Stimulated activated naive CD8-positive, alpha-beta T cell treated with anti-CD3 and anti-CD28 coated beads, Interleukin-15, amount 100 ng/mL, for 72 hours (primary cell): ENCODE data around the gene CBR1.
A peak's percentile ranks its signal among the peaks of the same experiment; 100 is the strongest.

ENCODE experiments used
- ATAC-seq: fragments of 150-1000 bp; cut with Tn5 transposase; 2 replicates; pipeline ENCODE4 v1.10.0; 2021; ENCODE audit warnings: mild to moderate bottlenecking, moderate library complexity
- DNase-seq, 2 donors: peaks; one replicate each; pipeline ENCODE4 v3.0.0; 2021 to 2022
- H3K27ac Mint-ChIP-seq, 2 donors: one replicate each; pipeline ENCODE4 v1.8.0; 2022; ENCODE audit warnings: mild to moderate bottlenecking in 2 of 2, mixed read lengths in 2 of 2, moderate library complexity in 2 of 2
- H3K27me3 Mint-ChIP-seq: one replicate; pipeline ENCODE4 v1.8.0; 2022; ENCODE audit warnings: mixed read lengths
- H3K4me1 Mint-ChIP-seq: one replicate; pipeline ENCODE4 v1.8.0; 2022; ENCODE audit warnings: mild to moderate bottlenecking, mixed read lengths
- H3K4me3 Mint-ChIP-seq, 2 donors: one replicate each; pipeline ENCODE4 v1.8.0; 2022; ENCODE audit warnings: mild to moderate bottlenecking in 2 of 2, mixed read lengths in 2 of 2, moderate library complexity in 1 of 2
- H3K9me3 Mint-ChIP-seq, 2 donors: one replicate each; pipeline ENCODE4 v1.8.0; 2022; ENCODE audit warnings: mixed read lengths in 2 of 2

The CBR1 gene

DNA sequence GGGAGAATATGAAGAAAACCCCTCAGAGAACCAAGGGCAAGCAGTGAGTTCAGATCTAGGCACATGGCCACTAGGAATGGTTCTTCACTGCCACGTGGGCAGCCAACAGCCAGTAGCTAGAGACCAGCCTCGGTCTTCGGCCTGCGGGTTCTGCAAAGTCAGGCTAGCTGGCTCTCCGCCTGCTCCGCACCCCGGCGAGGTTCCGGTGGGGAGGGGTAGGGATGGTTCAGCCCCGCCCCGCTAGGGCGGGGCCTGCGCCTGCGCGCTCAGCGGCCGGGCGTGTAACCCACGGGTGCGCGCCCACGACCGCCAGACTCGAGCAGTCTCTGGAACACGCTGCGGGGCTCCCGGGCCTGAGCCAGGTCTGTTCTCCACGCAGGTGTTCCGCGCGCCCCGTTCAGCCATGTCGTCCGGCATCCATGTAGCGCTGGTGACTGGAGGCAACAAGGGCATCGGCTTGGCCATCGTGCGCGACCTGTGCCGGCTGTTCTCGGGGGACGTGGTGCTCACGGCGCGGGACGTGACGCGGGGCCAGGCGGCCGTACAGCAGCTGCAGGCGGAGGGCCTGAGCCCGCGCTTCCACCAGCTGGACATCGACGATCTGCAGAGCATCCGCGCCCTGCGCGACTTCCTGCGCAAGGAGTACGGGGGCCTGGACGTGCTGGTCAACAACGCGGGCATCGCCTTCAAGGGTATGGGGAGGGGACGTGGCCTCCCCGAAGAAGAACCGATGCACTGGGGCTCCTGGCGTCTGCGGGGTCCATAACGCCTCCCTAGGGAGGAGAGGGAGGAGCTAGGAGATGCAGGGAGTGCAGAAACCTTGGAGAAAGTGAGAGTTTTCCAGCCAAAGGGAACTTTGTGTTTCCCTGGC, at the start of gene CBR1:
TSS of gene CBR1 (plus strand) at position 312 of the 871 bp plus-strand sequence. CDS start at position 404, 92 bp downstream.
- Mint-ChIP-seq H3K9me3 (peaks cover 5 to 8% of the 10 kb centered on the region in 2 donors), H3K27me3 (no peaks in the 10 kb centered on the region), H3K27ac (peak within 1 kb of the TSS; percentile 83 to 91), H3K4me1 (peaks cover 49% of the 10 kb centered on the region), H3K4me3 (peak within 1 kb of the TSS; percentile 90 to 96)
- DNase-seq = peak; percentile 82 to 91
- ATAC-seq = peak; percentile 98

DNA sequence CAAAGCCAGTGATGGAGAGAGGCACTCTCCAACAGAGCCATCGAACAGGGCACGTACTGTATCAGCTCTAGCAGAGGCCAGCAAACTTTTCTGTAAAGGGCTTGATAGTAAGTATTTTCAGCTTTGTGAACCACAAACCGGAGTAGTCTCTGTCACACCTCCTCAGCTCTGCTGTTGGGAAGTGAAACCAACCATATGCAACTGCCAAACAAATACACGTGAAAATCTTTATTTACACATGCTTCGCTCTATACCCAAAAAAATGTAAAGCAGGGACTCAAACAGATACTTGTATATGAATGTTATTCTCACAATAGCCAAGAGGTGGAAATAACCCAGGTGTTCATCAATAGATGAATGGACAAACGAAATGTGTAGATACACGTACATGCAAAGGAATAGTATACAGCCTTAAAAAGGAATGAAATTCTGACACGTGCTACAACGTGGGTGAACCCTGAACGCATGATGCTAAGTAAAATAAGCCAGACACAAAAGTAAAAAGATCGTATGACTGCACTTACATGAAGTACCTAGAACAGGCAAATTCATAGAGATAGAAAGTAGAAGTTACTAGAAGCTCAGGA, 48.5 kb upstream of the CBR1 start:
- no peak overlapping the region for H3K4me3 Mint-ChIP-seq
- H3K9me3 Mint-ChIP-seq = peaks cover 5 to 8% of the 10 kb centered on the region in 2 donors
- ATAC-seq (no peak), DNase-seq (no peak)
- no peaks in the 10 kb centered on the region for H3K27me3 Mint-ChIP-seq
- H3K4me1 Mint-ChIP-seq = no peaks in the 10 kb centered on the region
- H3K27ac Mint-ChIP-seq = no peak overlapping the region

DNA sequence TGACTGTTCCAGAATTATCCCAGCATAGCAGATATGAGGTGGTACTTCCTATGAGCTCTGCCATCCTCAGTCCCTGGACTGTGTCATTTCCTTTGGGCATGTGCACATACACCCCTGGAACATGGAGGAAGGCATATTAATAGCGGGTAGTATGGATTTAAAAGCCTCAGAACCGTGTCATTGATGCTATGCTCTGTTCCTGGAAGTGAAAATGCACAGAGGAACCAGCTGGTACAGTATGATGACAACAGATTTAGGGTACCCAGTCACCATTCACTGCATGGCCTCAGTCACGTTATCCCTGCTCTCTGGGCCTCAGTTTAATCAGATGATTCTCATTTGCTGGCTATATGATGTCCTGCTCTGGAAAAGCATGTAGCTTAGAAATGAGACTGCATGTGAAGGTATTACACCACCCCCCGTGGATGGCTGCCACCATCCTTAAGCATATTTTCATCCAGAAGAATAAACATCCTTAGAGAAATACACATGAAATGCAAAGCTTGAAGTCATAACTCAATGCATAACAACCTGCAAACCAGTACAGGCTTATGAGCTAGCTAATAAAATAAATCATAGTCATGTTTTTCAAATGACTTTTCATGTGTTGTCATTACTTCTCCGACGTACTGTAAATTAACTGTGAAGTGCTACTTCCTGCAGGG, 47.3 kb upstream of the CBR1 start:
- H3K4me3 Mint-ChIP-seq = no peak overlapping the region
- no peak overlapping the region for H3K27ac Mint-ChIP-seq
- DNase-seq (no peak), ATAC-seq (no peak)
- peaks cover 5 to 8% of the 10 kb centered on the region in 2 donors for H3K9me3 Mint-ChIP-seq
- no peaks in the 10 kb centered on the region for H3K4me1 Mint-ChIP-seq
- H3K27me3 Mint-ChIP-seq = no peaks in the 10 kb centered on the region

- ATAC-seq = no peak
- Mint-ChIP-seq H3K4me1 (peaks cover 3% of the 10 kb centered on the region), H3K27ac (no peak overlapping the region)
These were observed 46.7 kb upstream of the CBR1 start for GRCh38 chr21:36023092-36023480.

DNA sequence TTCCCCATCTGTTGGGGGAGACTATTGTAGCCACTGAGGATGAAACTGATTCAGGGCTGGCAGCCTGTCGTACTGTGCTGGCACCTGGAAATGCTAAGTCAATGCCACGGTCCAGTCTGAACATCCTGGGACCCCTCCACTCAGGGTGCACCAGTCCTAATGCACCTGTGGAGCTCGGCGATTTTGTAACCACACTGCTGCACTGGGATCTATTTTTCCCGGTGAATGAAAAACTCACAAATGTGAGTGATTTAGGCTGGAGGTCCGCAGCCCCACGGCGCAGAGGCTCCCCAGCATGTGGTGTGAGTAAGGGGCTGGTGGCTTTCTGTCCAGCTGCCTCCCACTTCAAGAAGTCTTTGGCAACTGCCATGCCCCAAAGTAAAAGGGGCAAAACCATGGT, 45.0 kb upstream of the CBR1 start:
- H3K27ac Mint-ChIP-seq = no peak overlapping the region
- ATAC-seq (no peak), DNase-seq (no peak)
- H3K27me3 Mint-ChIP-seq = no peaks in the 10 kb centered on the region
- peaks cover 9% of the 10 kb centered on the region for H3K4me1 Mint-ChIP-seq
- peaks cover 5 to 8% of the 10 kb centered on the region in 2 donors for H3K9me3 Mint-ChIP-seq
- no peak overlapping the region for H3K4me3 Mint-ChIP-seq

More at GRCh38 chr21:36023092-36023480, 46.7 kb upstream of the CBR1 start:
- DNase-seq = no peak
- Mint-ChIP-seq H3K9me3 (peaks cover 5 to 8% of the 10 kb centered on the region in 2 donors), H3K4me3 (no peak overlapping the region), H3K27me3 (no peaks in the 10 kb centered on the region)

GRCh38 chr21:36027347-36027746, 42.5 kb upstream of the CBR1 start:
- DNase-seq (no peak), ATAC-seq (no peak)
- Mint-ChIP-seq H3K27me3 (no peaks in the 10 kb centered on the region), H3K4me1 (peaks cover 9% of the 10 kb centered on the region), H3K9me3 (no peaks in the 10 kb centered on the region), H3K4me3 (no peak overlapping the region), H3K27ac (no peak overlapping the region)

DNA sequence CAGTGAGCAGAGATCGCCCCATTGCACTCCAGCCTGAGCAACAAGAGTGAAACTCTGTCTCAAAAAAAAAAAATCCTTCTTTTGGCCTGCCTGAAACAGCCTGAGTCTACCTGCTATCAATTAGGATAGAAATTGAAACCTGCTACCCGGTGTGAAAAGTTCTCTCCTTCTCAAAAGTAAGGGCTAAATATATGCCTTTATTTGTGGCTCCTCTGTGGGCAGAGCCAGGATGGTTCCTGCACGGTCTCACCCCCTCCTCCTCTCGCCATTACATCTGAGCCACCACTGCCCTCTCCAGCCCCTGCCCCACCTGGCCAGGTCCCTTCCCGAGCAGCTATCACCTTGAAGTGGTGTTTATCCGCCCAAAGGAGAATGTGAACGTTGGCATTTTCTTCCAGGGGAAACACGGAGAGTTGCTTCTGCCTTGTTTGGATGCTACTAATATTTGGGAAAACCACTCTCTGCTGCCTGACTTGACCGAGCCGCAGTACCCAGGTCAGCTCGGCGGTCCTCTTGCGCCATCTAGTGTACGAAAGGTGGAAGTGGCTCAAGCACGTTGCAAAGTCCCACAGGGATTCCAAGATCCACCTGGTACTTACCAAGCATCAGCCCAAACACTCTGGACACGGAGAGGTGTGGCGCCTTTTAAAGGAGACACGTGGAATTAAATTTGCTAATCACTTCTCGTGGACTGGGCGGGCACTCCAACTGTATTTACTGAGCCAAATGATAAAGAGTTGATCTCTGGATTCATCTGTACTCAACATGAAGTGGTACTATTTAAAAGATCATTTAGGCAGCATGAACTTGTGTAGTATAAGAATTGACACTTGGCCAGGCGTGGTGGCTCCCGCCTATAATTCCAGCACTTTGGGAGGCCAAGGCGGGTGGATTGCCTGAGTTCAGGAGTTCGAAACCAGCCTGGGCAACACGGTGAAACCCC, 41.4 kb upstream of the CBR1 start:
- H3K27ac Mint-ChIP-seq = no peak overlapping the region
- no peaks in the 10 kb centered on the region for H3K27me3 Mint-ChIP-seq
- peaks cover 9% of the 10 kb centered on the region for H3K4me1 Mint-ChIP-seq
- DNase-seq (peak; percentile 47 to 54), ATAC-seq (peak; percentile 81)
- no peaks in the 10 kb centered on the region for H3K9me3 Mint-ChIP-seq
- peak overlapping the region in 1 of 2 donors; percentile 44 for H3K4me3 Mint-ChIP-seq

DNA sequence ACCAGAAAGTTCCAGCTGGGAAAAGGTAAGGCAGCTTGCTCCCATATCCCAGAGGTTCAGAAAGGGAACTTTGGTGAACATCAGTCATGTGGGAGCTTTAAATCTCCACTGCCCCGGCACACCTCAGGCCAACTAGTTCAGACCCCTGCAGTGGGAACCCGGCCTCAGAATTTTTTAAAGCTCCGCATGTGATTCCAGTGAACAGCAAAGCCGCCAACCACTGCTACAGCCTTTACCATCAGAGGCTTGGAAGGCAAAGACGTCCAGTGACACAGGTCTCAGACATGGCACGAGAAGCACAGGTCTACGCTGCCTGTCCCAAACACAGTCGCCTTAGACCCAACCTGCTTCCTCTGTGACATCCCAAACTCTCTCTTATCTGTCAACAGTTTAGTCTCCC, 40.5 kb upstream of the CBR1 start:
- ATAC-seq = no peak
- Mint-ChIP-seq H3K27ac (no peak overlapping the region), H3K9me3 (no peaks in the 10 kb centered on the region), H3K4me1 (peaks cover 9% of the 10 kb centered on the region), H3K27me3 (no peaks in the 10 kb centered on the region), H3K4me3 (no peak overlapping the region)
- DNase-seq = no peak

DNA sequence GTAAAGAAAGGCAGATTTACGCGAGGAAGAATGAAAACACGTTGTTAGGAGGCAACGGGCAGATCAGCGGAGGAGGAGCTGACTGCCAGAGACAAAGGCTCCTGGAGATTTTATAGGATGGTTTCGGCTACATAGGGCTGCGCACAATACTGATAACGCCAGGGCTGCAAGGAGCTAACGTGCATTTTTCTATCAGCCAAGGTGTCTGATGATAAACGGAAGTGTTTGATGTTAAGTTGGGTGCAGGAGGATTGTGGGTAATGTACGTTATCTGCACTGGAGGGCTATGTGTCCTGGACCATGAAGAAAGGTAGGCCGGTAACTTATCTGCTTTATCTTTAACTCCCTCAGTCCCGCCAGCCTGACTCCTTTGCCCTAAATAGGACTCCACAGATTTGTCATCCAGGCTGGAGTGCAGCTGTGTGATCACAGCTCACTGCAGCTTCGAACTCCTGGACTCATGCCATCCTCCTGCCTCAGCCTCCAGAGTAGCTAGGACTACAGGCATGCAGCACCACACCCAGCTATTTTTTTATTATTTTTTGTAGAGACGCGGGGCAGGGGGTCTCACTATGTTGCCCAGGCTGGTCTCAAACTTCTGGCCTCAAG, 39.1 kb upstream of the CBR1 start:
- H3K4me1 Mint-ChIP-seq = peaks cover 9% of the 10 kb centered on the region
- no peak overlapping the region for H3K27ac Mint-ChIP-seq
- H3K4me3 Mint-ChIP-seq = no peak overlapping the region
- H3K9me3 Mint-ChIP-seq = no peaks in the 10 kb centered on the region
- DNase-seq = no peak
- no peaks in the 10 kb centered on the region for H3K27me3 Mint-ChIP-seq
- ATAC-seq = no peak

DNA sequence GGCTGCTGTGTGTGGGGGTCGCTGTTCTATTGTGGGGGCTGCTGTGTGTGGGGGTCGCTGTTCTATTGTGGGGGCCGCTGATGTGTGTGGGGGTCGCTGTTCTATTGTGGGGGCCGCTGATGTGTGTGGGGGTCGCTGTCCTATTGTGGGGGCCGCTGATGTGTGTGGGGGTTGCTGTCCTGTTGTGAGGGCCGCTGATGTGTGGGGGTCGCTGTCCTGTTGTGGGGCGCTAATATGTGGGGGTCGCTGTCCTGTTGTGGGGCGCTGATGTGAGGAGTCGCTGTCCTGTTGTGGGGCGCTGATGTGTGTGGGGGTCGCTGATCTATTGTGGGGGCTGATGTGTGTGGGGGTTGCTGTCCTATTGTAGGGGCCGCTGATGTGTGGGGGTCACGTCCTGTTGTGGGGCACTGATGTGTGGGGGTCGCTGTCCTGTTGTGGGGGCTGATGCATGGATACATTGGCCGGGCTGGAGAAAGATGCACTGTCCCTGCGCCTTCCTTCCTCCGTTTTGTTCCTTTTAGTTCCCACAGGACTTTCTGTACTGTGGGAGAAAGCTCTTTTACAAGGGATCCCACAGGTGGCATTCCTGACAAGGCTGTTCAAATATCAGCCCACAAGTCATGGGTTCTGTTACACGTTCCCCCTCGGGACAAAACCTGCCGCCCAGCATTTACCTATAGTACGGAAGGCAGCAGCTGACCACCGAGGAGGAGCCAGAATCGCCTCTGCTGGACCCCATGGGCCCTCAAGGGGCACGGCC, 37.0 kb upstream of the CBR1 start:
- Mint-ChIP-seq H3K4me1 (peaks cover 9% of the 10 kb centered on the region), H3K9me3 (no peaks in the 10 kb centered on the region), H3K27ac (no peak overlapping the region), H3K27me3 (no peaks in the 10 kb centered on the region), H3K4me3 (no peak overlapping the region)
- DNase-seq (no peak), ATAC-seq (no peak)

DNA sequence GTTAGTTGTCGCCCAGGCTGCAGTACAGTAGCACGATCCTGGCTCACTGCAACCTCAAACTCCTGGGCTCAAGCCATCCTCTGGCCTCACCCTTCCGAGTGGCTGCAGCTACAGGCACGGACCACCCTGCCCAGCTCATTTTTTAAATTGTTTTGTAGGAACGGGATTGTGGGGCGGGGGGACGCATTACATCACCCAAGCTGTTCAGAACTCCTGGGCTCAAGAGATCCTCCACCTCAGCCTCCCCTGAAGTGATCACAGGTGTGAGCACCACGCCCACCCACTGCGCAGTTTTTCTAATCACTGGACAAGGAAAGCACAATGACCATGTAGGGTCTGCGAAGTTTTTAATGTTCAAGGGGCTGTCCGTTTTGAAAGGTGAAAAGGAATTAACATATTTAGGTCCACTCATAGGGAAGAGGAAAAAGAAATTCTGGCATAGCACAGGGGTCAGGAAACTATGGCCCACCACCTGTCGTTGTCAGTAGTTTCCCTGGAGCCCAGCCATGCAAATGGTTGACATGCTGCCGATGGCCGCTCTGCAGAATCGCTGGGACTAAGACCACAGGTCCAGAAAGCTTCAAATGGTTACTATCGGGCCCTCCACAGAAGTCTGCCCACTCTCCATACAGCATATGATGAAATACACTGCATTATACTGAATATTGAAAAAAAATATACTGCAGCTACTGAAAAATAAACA, 35.5 kb upstream of the CBR1 start:
- DNase-seq (no peak), ATAC-seq (no peak)
- Mint-ChIP-seq H3K27ac (peak overlapping the region in 1 of 2 donors; percentile 24), H3K27me3 (no peaks in the 10 kb centered on the region), H3K9me3 (no peaks in the 10 kb centered on the region), H3K4me1 (no peaks in the 10 kb centered on the region), H3K4me3 (no peak overlapping the region)

DNA sequence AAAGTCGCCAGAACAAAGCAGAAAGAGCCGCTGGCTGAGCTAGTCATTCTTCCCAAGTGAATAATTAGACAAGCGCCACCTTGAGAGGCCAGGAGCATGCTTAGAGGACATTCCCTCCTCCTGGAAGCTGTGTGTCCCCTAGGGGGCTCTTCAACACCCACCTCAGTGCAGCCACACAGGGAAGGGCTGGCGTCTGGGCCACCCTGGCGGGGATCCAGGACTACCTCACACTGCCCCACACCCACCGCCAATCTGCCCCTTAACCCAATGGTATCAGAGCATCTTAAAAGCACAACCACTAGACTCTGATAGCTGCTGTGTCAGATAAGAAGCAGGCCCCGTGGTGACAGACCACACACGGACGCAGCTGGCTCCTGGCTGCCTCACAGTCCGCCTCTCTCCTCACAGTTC, 34.4 kb upstream of the CBR1 start:
- H3K27ac Mint-ChIP-seq = peak overlapping the region in 1 of 2 donors; percentile 10
- no peaks in the 10 kb centered on the region for H3K9me3 Mint-ChIP-seq
- no peaks in the 10 kb centered on the region for H3K27me3 Mint-ChIP-seq
- H3K4me1 Mint-ChIP-seq = no peaks in the 10 kb centered on the region
- DNase-seq (no peak), ATAC-seq (no peak)
- no peak overlapping the region for H3K4me3 Mint-ChIP-seq

GRCh38 chr21:36038701-36039497, 30.9 kb upstream of the CBR1 start:
- no peaks in the 10 kb centered on the region for H3K9me3 Mint-ChIP-seq
- H3K4me1 Mint-ChIP-seq = no peaks in the 10 kb centered on the region
- ATAC-seq (no peak), DNase-seq (no peak)
- H3K27ac Mint-ChIP-seq = peak overlapping the region; percentile 22 to 45
- H3K27me3 Mint-ChIP-seq = no peaks in the 10 kb centered on the region
- no peak overlapping the region for H3K4me3 Mint-ChIP-seq
